OCI-LY7 (cell line): Measurements from ENCODE around the gene INTS6L. TPM values are rescaled to one million over a fixed set of nuclear protein-coding genes. Genes with fewer than 3 reads are reported as not detected.

Experiments
- BruUV-seq: library from RNA; stranded (reverse); fragments of 400-500 nt; replicated peaks from 2 replicates; lab custom pipeline; 2021; lab: Mats Ljungman, UMichigan
- CTCF ChIA-PET: fragments of 300-600 bp; sonication (Branson Sonifier 250); formaldehyde crosslinking; loops from one replicate; lab custom pipeline; 2022; ENCODE audit warnings: antibody characterized with exemption; ENCODE audit not compliant: unreplicated experiment; lab: Charles Lee
- POLR2A ChIA-PET: fragments of 300-600 bp; sonication (Branson Sonifier 250); formaldehyde crosslinking; loops from one replicate; lab custom pipeline; 2022; ENCODE audit warnings: antibody characterized with exemption; lab: Charles Lee
- DNase-seq: peaks from one replicate; pipeline ENCODE4 v3.0.0-alpha.2; 2015; ENCODE audit warnings: low spot score
- H2AFZ ChIP-seq: fragments of 200-600 bp; sonication (generic), shearing (Covaris generic); 2 replicates; pipeline ENCODE4 v1.6.1; 2014; ENCODE audit warnings: mild to moderate bottlenecking, antibody characterized with exemption, low read length, moderate library complexity
- H3K27ac ChIP-seq: fragments of 200-600 bp; sonication (generic); 2 replicates; pipeline ENCODE4 v1.5.1; 2014; ENCODE audit warnings: mixed run types, low read depth, mild to moderate bottlenecking, moderate library complexity, low read length, inconsistent platforms; ENCODE audit not compliant: poor library complexity, severe bottlenecking
- H3K36me3 ChIP-seq: fragments of 200-600 bp; sonication (generic); 2 replicates; pipeline ENCODE4 v1.6.1; 2014; ENCODE audit warnings: mild to moderate bottlenecking, antibody characterized with exemption, low read length, moderate library complexity, mixed read lengths; ENCODE audit not compliant: insufficient read depth
- H3K4me1 ChIP-seq: fragments of 200-600 bp; sonication (generic); 2 replicates; pipeline ENCODE4 v1.5.1; 2014; ENCODE audit warnings: mild to moderate bottlenecking, low read length; ENCODE audit not compliant: insufficient read depth, poor library complexity, severe bottlenecking
- H3K4me2 ChIP-seq: fragments of 200-600 bp; sonication (generic); 2 replicates; pipeline ENCODE4 v1.6.1; 2014; ENCODE audit warnings: mild to moderate bottlenecking, low read length
- H3K4me3 ChIP-seq: fragments of 200-600 bp; sonication (generic); 2 replicates; pipeline ENCODE4 v1.5.1; 2014; ENCODE audit warnings: mild to moderate bottlenecking, low read depth, low read length; ENCODE audit not compliant: poor library complexity, severe bottlenecking
- H3K79me2 ChIP-seq: fragments of 200-600 bp; sonication (generic); 2 replicates; pipeline ENCODE4 v1.6.1; 2016; ENCODE audit warnings: low read depth, mild to moderate bottlenecking, low read length, moderate library complexity, mixed read lengths; ENCODE audit not compliant: insufficient read depth
- H3K9me2 ChIP-seq: fragments of 200-600 bp; sonication (generic); 2 replicates; pipeline ENCODE4 v1.6.1; 2016; ENCODE audit warnings: mild to moderate bottlenecking, low read length, mixed read lengths; ENCODE audit not compliant: insufficient read depth
- H3K9me3 ChIP-seq: fragments of 200-600 bp; sonication (generic); 2 replicates; pipeline ENCODE4 v1.6.1; 2014; ENCODE audit warnings: mild to moderate bottlenecking, mixed run types, low read length, mixed read lengths
- H4K20me1 ChIP-seq: fragments of 200-600 bp; sonication (generic); 2 replicates; pipeline ENCODE4 v1.6.1; 2014; ENCODE audit warnings: mild to moderate bottlenecking, antibody characterized with exemption, low read length, moderate library complexity, mixed read lengths; ENCODE audit not compliant: insufficient read depth
- CTCF ChIP-seq: fragments of 200-600 bp; sonication (generic); conservative IDR thresholded peaks from 2 replicates; pipeline ENCODE4 v1.5.1; 2014; ENCODE audit warnings: mild to moderate bottlenecking, antibody characterized with exemption, low read length, moderate library complexity, mixed read lengths
- EZH2phosphoT487 ChIP-seq: fragments of 200-600 bp; sonication (generic); IDR thresholded peaks from 2 replicates; pipeline ENCODE4 v1.6.1; 2018; ENCODE audit warnings: low read depth, borderline replicate concordance, mild to moderate bottlenecking, mixed run types, antibody characterized with exemption, low read length, moderate library complexity, mixed read lengths
- intact Hi-C: fragments of 100-400 bp; cut with micrococcal nuclease; formaldehyde crosslinking; loops from one replicate; pipeline ENCODE4 v1.10.0; 2022; ENCODE audit not compliant: unreplicated experiment
- total RNA-seq, 2 experiments: library from RNA; depleted of rRNA in 1 of 2; stranded (reverse); fragments of >200 nt in 1 of 2; shearing (Covaris generic) in 1 of 2; gene quantifications; 2 replicates each; pipeline ENCODE4 v1.2.3, GENCODE V29; 2014 to 2022

INTS6L gene
- total RNA-seq, 2 experiments from 2014 or later: 15.6 to 16.4 TPM

GRCh38 chrX:135543924-135544323, 23.5 kb downstream of the INTS6L start:
- H3K36me3 ChIP-seq: peaks cover 10% of the 10 kb centered on the region
- DNase-seq: peak; percentile 54
- H3K4me1 ChIP-seq: peaks cover 17% of the 10 kb centered on the region
- no peaks in the 10 kb centered on the region for H3K9me2 ChIP-seq
- TF ChIP-seq CTCF: peak; percentile 73
- no peak for TF ChIP-seq EZH2phosphoT487
- POLR2A ChIA-PET: interaction anchor here (0.7 to 1.5 kb wide), 3 partner anchors 16 to 22 kb away, joined by 3 to 5 read pairs (median 4); no protein-coding TSS in a partner anchor
- no TSS peak for BruUV-seq
- no peaks in the 10 kb centered on the region for H3K9me3 ChIP-seq
- intact Hi-C loops: no loop called here
- H2AFZ ChIP-seq: no peak overlapping the region
- no peak overlapping the region for H3K4me3 ChIP-seq
- H3K79me2 ChIP-seq: no peaks in the 10 kb centered on the region
- 0 out of 2 replicates have a peak, but pooled peaks cover 7% of the 10 kb centered on the region for H4K20me1 ChIP-seq
- peak overlapping the region; percentile 25 for H3K27ac ChIP-seq
- CTCF ChIA-PET: no interaction called here
- H3K4me2 ChIP-seq: peak overlapping the region; percentile 52

GRCh38 chrX:135544338-135544948, 24.0 kb downstream of the INTS6L start:
- POLR2A ChIA-PET: interaction anchor here (0.6 to 1.5 kb wide), 3 partner anchors 15 to 22 kb away, joined by 4 to 5 read pairs (median 4); no protein-coding TSS in a partner anchor

More at GRCh38 chrX:135544338-135544948, 24.0 kb downstream of the INTS6L start:
- Histone ChIP-seq H3K4me2 (peak overlapping the region; percentile 52), H3K36me3 (peaks cover 13% of the 10 kb centered on the region), H3K79me2 (no peaks in the 10 kb centered on the region), H3K4me1 (peaks cover 17% of the 10 kb centered on the region), H3K4me3 (no peak overlapping the region), H2AFZ (no peak overlapping the region), H3K9me3 (no peaks in the 10 kb centered on the region), H3K9me2 (no peaks in the 10 kb centered on the region), H3K27ac (peak overlapping the region; percentile 25), H4K20me1 (0 out of 2 replicates have a peak, but pooled peaks cover 7% of the 10 kb centered on the region)
- no TSS peak for BruUV-seq
- CTCF ChIA-PET: no interaction called here
- no peak for TF ChIP-seq CTCF
- TF ChIP-seq EZH2phosphoT487: no peak
- DNase-seq: peak; percentile 41
- intact Hi-C loops: no loop called here
